Caco-2 (cell line): Measurements from ENCODE around the gene WDFY4. TPM values are rescaled to one million over a fixed set of nuclear protein-coding genes. Genes with fewer than 3 reads are reported as not detected.

Experiments used
- Bru-seq: library from RNA; stranded (reverse); fragments of 400-500 nt; gene quantifications from one replicate; lab custom pipeline; 2021; lab: Mats Ljungman, UMichigan
- BruChase-seq, 2 experiments: library from RNA; stranded (reverse); fragments of 400-500 nt; gene quantifications; one replicate each; lab custom pipeline; 2021; lab: Mats Ljungman, UMichigan
- BruUV-seq: library from RNA; stranded (reverse); fragments of 400-500 nt; replicated peaks from 2 replicates; lab custom pipeline; 2021; lab: Mats Ljungman, UMichigan
- CTCF ChIA-PET: fragments of 300-600 bp; sonication (Branson Sonifier 250); formaldehyde crosslinking; loops from one replicate; lab custom pipeline; 2022; ENCODE audit warnings: antibody characterized with exemption; lab: Charles Lee
- POLR2A ChIA-PET: fragments of 300-600 bp; sonication (Branson Sonifier 250); formaldehyde crosslinking; loops from one replicate; lab custom pipeline; 2022; ENCODE audit warnings: antibody characterized with exemption; lab: Charles Lee
- DNase-seq, 2 experiments: peaks; one replicate each; pipeline versions ENCODE4 v3.0.0 to v3.0.0-alpha.2; 2020 to 2022
- H3K27me3 ChIP-seq: replicated peaks from 2 replicates; pipeline ENCODE4 v1.6.0; 2011; ENCODE audit warnings: low read length; ENCODE audit not compliant: control insufficient read depth, insufficient read depth
- H3K36me3 ChIP-seq: 2 replicates; pipeline ENCODE4 v1.5.1; 2011; ENCODE audit warnings: low read length; ENCODE audit not compliant: control insufficient read depth, insufficient read depth
- H3K4me1 ChIP-seq: fragments of 250-450 bp; sonication (Bioruptor Pico); 2 replicates; pipeline ENCODE4 v1.5.1; 2020; ENCODE audit warnings: mild to moderate bottlenecking
- H3K4me3 ChIP-seq: 2 replicates; pipeline ENCODE4 v1.5.1; 2011; ENCODE audit warnings: low read depth, mild to moderate bottlenecking, control low read depth, low read length
- H3K9me3 ChIP-seq: fragments of 250-450 bp; sonication (Bioruptor Pico); 2 replicates; pipeline ENCODE4 v1.5.1; 2020; ENCODE audit warnings: mild to moderate bottlenecking, moderate library complexity
- H3K27ac Mint-ChIP-seq: one replicate; pipeline ENCODE4 v1.8.0; 2022; ENCODE audit warnings: mixed read lengths; ENCODE audit not compliant: unreplicated experiment
- H3K27me3 Mint-ChIP-seq: one replicate; pipeline ENCODE4 v1.8.0; 2022; ENCODE audit warnings: mixed read lengths; ENCODE audit not compliant: insufficient read depth, unreplicated experiment
- H3K36me3 Mint-ChIP-seq: one replicate; pipeline ENCODE4 v1.8.0; 2022; ENCODE audit warnings: mild to moderate bottlenecking, mixed read lengths; ENCODE audit not compliant: insufficient read depth, unreplicated experiment
- H3K4me1 Mint-ChIP-seq: one replicate; pipeline ENCODE4 v1.8.0; 2022; ENCODE audit warnings: low read depth, mixed read lengths; ENCODE audit not compliant: unreplicated experiment
- H3K4me3 Mint-ChIP-seq: one replicate; pipeline ENCODE4 v1.8.0; 2022; ENCODE audit warnings: mild to moderate bottlenecking, moderate library complexity, mixed read lengths; ENCODE audit not compliant: unreplicated experiment
- H3K9me3 Mint-ChIP-seq: one replicate; pipeline ENCODE4 v1.8.0; 2022; ENCODE audit warnings: mixed read lengths; ENCODE audit not compliant: unreplicated experiment
- intact Hi-C: fragments of 100-400 bp; cut with micrococcal nuclease; formaldehyde crosslinking; loops from one replicate; pipeline ENCODE4 v1.10.0; 2022; ENCODE audit not compliant: unreplicated experiment
- long read RNA-seq: library from polyadenylated mRNA; stranded (forward); transcript quantifications from one replicate; pipeline ENCODE4 v2.0.0, GENCODE V29; 2022
- total RNA-seq: library from RNA; stranded (reverse); gene quantifications from 2 replicates; pipeline ENCODE4 v1.2.3, GENCODE V29; 2022
- TF ChIP-seq, protein P1 (sequence below), 2 experiments: fragments of 200-600 bp in 1 of 2; IDR thresholded peaks; 1 replicate in 1 of 2; 2 replicates in 1 of 2; pipeline versions ENCODE4 v1.5.1 to v1.8.0; 2011 to 2022; ENCODE audit warnings: antibody characterized with exemption in 1 of 2, control low read depth in 1 of 2, inconsistent platforms in 1 of 2, low read depth in 1 of 2, low read length in 1 of 2, mild to moderate bottlenecking in 1 of 2, moderate library complexity in 1 of 2; ENCODE audit not compliant: insufficient read depth in 1 of 2, severe bottlenecking in 1 of 2, unreplicated experiment in 1 of 2

WDFY4 gene, protein sequence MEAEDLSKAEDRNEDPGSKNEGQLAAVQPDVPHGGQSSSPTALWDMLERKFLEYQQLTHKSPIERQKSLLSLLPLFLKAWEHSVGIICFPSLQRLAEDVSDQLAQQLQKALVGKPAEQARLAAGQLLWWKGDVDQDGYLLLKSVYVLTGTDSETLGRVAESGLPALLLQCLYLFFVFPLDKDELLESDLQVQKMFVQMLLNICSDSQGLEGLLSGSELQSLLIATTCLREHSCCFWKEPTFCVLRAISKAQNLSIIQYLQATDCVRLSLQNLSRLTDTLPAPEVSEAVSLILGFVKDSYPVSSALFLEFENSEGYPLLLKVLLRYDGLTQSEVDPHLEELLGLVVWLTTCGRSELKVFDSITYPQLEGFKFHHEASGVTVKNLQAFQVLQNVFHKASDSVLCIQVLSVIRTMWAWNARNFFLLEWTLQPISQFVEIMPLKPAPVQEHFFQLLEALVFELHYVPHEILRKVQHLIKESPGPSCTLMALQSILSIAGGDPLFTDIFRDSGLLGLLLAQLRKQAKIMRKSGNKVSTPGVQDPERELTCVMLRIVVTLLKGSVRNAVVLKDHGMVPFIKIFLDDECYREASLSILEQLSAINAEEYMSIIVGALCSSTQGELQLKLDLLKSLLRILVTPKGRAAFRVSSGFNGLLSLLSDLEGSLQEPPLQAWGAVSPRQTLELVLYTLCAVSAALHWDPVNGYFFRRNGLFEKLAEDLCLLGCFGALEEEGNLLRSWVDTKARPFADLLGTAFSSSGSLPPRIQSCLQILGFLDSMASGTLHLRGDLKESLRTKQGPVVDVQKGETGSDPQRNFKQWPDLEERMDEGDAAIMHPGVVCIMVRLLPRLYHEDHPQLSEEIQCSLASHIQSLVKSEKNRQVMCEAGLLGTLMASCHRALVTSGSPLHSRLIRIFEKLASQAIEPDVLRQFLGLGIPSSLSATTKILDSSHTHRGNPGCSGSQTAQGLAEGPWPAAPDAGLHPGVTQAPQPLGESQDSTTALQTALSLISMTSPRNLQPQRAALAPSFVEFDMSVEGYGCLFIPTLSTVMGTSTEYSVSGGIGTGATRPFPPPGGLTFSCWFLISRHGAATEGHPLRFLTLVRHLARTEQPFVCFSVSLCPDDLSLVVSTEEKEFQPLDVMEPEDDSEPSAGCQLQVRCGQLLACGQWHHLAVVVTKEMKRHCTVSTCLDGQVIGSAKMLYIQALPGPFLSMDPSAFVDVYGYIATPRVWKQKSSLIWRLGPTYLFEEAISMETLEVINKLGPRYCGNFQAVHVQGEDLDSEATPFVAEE (N-terminal part only)
- total RNA-seq (not detected in 2 replicates), Bru-seq, nascent RNA (percentile 3 among the genes with signal in this experiment), BruChase-seq, experiment 1, labeled RNA remaining after a 2-hour chase (percentile 2 among the genes with signal in this experiment), BruChase-seq, experiment 2, labeled RNA remaining after a 6-hour chase (percentile 2 among the genes with signal in this experiment)
- long read RNA-seq, partial matches to known transcripts: 0 of 1 reads
- long read RNA-seq, other reads (novel, unspliced or antisense): 1 of 1 reads

DNA sequence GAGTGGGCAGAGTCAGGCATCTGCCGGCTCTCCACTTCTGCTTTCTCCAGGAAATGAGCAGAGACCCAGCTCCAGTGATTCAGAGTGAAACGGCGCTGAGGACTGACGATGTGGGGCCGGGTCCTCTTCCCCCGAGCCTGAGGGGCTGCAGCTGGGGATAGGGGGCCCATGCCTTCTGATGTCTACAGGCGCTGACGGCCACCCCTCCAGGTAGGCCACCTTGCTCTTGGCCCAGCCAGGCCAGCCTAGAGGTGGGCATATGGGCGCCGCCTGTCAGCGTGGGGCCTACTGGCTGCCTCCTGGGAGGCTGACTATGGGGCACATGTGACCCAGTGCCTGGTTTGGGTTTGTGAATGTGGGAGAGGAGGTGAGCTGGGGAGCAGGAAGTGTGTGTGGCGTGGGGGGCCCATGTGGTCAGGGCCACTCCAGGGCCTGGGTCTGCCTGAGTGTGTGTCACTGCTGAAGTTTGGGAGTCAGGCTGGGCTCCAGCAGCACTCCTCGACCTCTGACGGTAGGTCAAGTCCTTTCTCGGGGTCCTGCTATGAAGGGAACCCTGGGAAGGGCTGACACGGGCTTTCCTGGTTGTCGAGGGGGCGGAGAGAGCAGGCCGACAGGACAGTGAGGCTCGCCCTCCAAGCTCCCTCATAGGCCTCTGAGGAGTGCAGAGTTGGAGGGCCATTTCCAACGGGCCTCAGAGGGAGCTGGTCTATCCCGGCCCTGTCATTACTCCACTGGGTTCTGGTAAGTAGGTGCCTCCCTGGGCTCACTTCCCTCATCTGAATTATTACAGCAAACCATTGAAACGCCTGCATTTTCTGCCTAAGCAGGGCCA lies at the start of gene WDFY4:
WDFY4 (plus strand) TSS at position 82 of the 832 bp plus-strand sequence. CDS start 24,860 bp downstream, outside the sequence.
- H3K36me3 ChIP-seq: no peaks in the 10 kb centered on the region
- H3K4me3 ChIP-seq: no peak within 1 kb of the TSS
- CTCF ChIA-PET: no interaction called here
- DNase-seq: no peak
- Mint-ChIP-seq H3K4me3 (no peak within 1 kb of the TSS), H3K9me3 (peaks cover 13% of the 10 kb centered on the region), H3K27ac (no peak within 1 kb of the TSS), H3K36me3 (no peaks in the 10 kb centered on the region), H3K4me1 (no peaks in the 10 kb centered on the region), H3K27me3 (peaks cover 8% of the 10 kb centered on the region)
- POLR2A ChIA-PET: no interaction called here
- TF ChIP-seq, protein P1, sequence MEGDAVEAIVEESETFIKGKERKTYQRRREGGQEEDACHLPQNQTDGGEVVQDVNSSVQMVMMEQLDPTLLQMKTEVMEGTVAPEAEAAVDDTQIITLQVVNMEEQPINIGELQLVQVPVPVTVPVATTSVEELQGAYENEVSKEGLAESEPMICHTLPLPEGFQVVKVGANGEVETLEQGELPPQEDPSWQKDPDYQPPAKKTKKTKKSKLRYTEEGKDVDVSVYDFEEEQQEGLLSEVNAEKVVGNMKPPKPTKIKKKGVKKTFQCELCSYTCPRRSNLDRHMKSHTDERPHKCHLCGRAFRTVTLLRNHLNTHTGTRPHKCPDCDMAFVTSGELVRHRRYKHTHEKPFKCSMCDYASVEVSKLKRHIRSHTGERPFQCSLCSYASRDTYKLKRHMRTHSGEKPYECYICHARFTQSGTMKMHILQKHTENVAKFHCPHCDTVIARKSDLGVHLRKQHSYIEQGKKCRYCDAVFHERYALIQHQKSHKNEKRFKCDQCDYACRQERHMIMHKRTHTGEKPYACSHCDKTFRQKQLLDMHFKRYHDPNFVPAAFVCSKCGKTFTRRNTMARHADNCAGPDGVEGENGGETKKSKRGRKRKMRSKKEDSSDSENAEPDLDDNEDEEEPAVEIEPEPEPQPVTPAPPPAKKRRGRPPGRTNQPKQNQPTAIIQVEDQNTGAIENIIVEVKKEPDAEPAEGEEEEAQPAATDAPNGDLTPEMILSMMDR (IDR thresholded peaks at IDR 0.05; ENCODE audit: insufficient read depth in 1 of 2, low read depth in 1 of 2, low read length in 1 of 2, severe bottlenecking in 1 of 2, unreplicated experiment in 1 of 2): no peak
- H3K4me1 ChIP-seq: no peaks in the 10 kb centered on the region
- no peaks in the 10 kb centered on the region for H3K27me3 ChIP-seq
- BruUV-seq: no TSS peak
- no peaks in the 10 kb centered on the region for H3K9me3 ChIP-seq
- intact Hi-C loops: no loop called here

DNA sequence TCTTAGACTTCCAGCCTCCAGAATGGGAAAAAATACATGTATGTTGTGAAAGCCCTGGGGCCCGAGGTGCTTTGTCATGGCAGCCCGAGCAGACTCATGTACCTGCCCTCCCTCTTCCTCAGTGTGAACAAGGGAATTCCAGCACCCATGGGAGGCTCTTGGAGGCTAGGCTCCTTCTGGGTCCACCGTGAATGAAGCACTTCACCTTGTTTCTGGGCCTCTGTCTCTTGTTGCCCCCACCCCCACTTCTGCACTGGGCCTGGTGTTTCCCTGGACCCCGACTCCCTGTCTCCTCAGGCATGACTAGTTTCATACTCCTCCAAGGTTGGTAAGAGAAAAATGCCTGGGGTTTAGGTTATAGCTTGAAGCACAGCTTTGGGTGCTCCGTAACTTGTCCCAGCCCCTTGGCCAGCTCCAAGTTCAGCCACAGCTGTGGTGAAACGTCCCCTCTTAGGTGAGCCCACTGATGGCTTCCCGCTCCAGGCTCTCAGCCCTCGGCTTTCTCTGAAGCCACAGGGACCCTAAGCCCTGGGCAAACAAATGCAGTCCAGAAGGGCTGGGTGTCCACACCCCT lies 49.6 kb upstream of the WDFY4 start:
- Histone ChIP-seq H3K36me3 (no peaks in the 10 kb centered on the region), H3K4me3 (no peak overlapping the region), H3K9me3 (no peaks in the 10 kb centered on the region), H3K27me3 (no peaks in the 10 kb centered on the region), H3K4me1 (no peaks in the 10 kb centered on the region)
- intact Hi-C loops: no loop called here
- ChIA-PET POLR2A (no interaction called here), CTCF (no interaction called here)
- Mint-ChIP-seq H3K36me3 (no peaks in the 10 kb centered on the region), H3K27me3 (peaks cover 6% of the 10 kb centered on the region), H3K4me3 (no peak overlapping the region), H3K4me1 (no peaks in the 10 kb centered on the region), H3K27ac (no peak overlapping the region), H3K9me3 (peaks cover 5% of the 10 kb centered on the region)
- no TSS peak for BruUV-seq
- TF ChIP-seq, protein P1 (IDR thresholded peaks at IDR 0.05; ENCODE audit: insufficient read depth in 1 of 2, low read depth in 1 of 2, low read length in 1 of 2, severe bottlenecking in 1 of 2, unreplicated experiment in 1 of 2): no peak
- no peak for DNase-seq
